ENCODE measurements around the gene EXOC6B.

DNA sequence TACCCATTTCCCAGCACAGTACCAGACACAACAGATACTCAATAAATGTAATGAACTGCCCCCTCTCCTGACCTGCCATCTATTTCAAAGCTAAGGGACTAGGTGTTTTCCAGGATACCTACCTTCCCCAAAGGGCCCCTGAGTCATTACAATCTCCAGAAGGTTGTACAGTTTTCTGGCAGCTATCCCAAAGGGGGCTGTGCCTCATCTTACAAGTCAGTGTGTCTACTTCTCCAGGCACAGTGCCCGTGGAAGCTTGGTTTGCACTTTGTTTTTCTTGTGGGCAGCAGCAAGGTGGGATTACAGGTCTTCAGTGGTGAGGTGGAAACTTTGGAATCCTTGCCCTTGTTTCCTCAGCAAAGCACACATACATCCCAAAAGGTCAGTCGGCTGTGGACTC, 615.4 kb downstream of the EXOC6B start:
- no peak for TF ChIP-seq TFCP2L1 (CRISPR knock-in tag; IDR thresholded peaks at IDR 0.05)
- no peak for TF ChIP-seq CBX2 (IDR thresholded peaks at IDR 0.05; ENCODE audit: borderline replicate concordance, low read depth)
- TF ChIP-seq SREBF2 (IDR thresholded peaks at IDR 0.05) = no peak
- TF ChIP-seq, protein P1, sequence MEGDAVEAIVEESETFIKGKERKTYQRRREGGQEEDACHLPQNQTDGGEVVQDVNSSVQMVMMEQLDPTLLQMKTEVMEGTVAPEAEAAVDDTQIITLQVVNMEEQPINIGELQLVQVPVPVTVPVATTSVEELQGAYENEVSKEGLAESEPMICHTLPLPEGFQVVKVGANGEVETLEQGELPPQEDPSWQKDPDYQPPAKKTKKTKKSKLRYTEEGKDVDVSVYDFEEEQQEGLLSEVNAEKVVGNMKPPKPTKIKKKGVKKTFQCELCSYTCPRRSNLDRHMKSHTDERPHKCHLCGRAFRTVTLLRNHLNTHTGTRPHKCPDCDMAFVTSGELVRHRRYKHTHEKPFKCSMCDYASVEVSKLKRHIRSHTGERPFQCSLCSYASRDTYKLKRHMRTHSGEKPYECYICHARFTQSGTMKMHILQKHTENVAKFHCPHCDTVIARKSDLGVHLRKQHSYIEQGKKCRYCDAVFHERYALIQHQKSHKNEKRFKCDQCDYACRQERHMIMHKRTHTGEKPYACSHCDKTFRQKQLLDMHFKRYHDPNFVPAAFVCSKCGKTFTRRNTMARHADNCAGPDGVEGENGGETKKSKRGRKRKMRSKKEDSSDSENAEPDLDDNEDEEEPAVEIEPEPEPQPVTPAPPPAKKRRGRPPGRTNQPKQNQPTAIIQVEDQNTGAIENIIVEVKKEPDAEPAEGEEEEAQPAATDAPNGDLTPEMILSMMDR (IDR thresholded peaks at IDR 0.05) = no peak
- no peak for TF ChIP-seq EP300 (IDR thresholded peaks at IDR 0.05)
- TF ChIP-seq RCOR1 (IDR thresholded peaks at IDR 0.05; ENCODE audit: low read depth, low read length) = no peak
- TF ChIP-seq BHLHE40 (IDR thresholded peaks at IDR 0.05; ENCODE audit: low read depth, low read length) = no peak
- TF ChIP-seq, protein P2, sequence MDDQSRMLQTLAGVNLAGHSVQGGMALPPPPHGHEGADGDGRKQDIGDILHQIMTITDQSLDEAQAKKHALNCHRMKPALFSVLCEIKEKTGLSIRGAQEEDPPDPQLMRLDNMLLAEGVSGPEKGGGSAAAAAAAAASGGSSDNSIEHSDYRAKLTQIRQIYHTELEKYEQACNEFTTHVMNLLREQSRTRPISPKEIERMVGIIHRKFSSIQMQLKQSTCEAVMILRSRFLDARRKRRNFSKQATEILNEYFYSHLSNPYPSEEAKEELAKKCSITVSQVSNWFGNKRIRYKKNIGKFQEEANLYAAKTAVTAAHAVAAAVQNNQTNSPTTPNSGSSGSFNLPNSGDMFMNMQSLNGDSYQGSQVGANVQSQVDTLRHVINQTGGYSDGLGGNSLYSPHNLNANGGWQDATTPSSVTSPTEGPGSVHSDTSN (IDR thresholded peaks at IDR 0.05) = no peak
